H1 (cell line): Measurements from ENCODE around the gene ASTN2. TPM values are rescaled to one million over a fixed set of nuclear protein-coding genes. Genes with fewer than 3 reads are reported as not detected.

ENCODE experiments used
- CREB1 ChIP-seq: IDR thresholded peaks from 2 replicates; pipeline ENCODE4 v1.6.1; 2012; ENCODE audit warnings: inconsistent platforms
- polyA plus RNA-seq, 7 experiments: library from polyadenylated mRNA; depleted of rRNA in 3 of 7; stranded (reverse) in 5 of 7; unstranded in 2 of 7; fragments of >200 nt in 5 of 7; fragments of 200-250 nt in 2 of 7; gene quantifications; 1 replicate in 5 of 7; 2 replicates in 1 of 7; 4 replicates in 1 of 7; pipeline versions ENCODE4 v1.2.1 to v1.2.3, GENCODE V29; 2011 to 2013; ENCODE audit warnings: missing spikeins in 2 of 7, mixed read lengths in 2 of 7
- total RNA-seq: library from RNA; stranded (reverse); fragmentation: NEBNext Ultra II Directional; extraction: Animal tissue kit (Norgen Biotek cat#: 25700); gene quantifications from 2 replicates; pipeline ENCODE4 v1.2.1, GENCODE V29; 2021
- TF ChIP-seq, protein P1 (sequence below): IDR thresholded peaks from 2 replicates; pipeline ENCODE4 v1.6.1; 2012; ENCODE audit warnings: inconsistent platforms

The ASTN2 gene
- total and polyA plus RNA-seq, 2 of the 8 experiments (the other 6 are each of a cell fraction or from before 2014, with no cell fraction given) = 8.2 to 13.7 TPM

DNA sequence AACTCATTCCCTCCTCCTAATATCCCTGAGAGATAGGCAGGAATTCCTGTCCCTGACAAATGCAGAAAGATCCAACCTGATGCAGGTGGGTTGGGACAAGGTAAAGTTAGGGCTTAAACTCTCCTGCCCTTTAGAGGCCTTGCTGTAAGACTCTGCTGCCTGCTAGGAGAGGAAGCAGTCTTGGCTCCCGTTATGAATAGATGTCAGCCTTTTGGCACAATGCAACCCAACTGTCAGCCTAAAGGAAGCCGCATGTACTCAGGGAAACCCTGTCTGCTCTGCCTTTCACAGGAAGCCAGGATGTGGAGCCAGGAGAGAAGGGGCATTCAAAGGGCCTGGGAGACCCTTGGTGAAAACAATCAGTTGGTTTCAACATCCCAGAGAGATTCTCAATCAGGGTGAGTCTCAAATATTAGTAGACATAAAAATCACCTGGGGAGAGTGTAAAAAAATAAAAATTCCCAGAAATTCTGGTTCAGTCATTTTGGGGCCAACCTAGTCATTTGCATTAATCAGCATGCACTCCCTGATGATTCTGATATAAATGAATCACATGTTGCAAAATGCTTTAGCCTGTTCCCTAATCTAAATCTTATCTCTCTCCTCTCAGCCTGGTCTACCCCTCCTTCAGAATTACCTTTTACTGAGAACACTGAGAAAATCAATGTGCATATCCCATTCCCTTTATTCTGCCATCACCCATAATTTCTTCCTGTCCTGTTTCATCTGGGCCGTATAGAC, 864.0 kb downstream of the ASTN2 start (continued):
- TF ChIP-seq, protein P1, sequence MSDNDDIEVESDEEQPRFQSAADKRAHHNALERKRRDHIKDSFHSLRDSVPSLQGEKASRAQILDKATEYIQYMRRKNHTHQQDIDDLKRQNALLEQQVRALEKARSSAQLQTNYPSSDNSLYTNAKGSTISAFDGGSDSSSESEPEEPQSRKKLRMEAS = no peak
- no peak for TF ChIP-seq CREB1
